HUES48 (cell line): ENCODE results near the gene MEF2D.

Experiments
- H3K27ac ChIP-seq: one replicate; pipeline ENCODE4 v1.7.0; 2013; ENCODE audit warnings: low read depth, low read length, inconsistent platforms
- H3K27me3 ChIP-seq: 2 replicates; pipeline ENCODE4 v1.6.1; 2013; ENCODE audit warnings: mild to moderate bottlenecking, low read length; ENCODE audit not compliant: control insufficient read depth, insufficient read depth
- H3K36me3 ChIP-seq: 2 replicates; pipeline ENCODE4 v1.6.1; 2013; ENCODE audit warnings: low read length; ENCODE audit not compliant: control insufficient read depth, insufficient read depth
- H3K4me1 ChIP-seq: 2 replicates; pipeline ENCODE4 v1.6.1; 2013; ENCODE audit warnings: mild to moderate bottlenecking, low read length; ENCODE audit not compliant: control insufficient read depth, insufficient read depth
- H3K4me3 ChIP-seq: 2 replicates; pipeline ENCODE4 v1.5.1; 2013; ENCODE audit warnings: mild to moderate bottlenecking, low read depth, low read length
- H3K9ac ChIP-seq: 2 replicates; pipeline ENCODE4 v1.6.1; 2013; ENCODE audit warnings: mild to moderate bottlenecking, low read depth, low read length, moderate library complexity
- H3K9me3 ChIP-seq: 2 replicates; pipeline ENCODE4 v1.6.1; 2013; ENCODE audit warnings: low read length; ENCODE audit not compliant: control insufficient read depth, insufficient read depth

Gene MEF2D

DNA sequence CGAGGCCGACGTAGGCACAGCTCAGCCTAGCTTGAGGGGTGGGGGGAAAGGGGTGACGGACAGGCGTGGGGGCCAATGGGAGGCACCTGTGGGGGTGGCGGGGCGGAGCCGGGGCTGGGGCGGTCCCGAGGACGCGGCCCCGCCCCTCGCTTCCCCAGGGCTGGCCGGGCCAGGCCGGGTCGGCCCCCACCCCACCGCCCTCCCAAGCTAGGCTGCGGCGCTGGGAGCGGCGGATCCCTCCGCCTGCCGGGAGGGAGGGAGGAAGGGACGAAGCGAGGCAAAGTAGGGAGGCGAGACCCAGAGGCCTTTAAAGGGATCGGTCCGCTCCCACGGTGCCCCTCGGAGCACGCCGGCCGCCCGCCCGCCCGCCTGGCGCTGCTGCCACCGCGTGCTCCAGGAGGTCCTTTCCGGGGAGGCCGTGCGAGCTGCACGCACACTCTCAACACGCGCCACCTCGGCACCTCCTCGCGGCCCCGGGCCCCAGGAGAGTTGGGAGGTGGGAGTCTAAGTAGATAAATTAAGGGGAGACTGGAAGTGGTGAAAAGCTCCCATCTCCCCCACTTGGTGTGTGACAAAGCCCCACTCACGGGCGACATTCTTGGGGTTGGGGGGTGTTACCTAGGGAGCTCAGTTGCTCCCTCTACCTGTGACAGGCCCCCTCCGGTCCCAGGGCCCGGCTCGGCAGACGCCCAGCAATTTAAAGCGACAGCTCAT is 375 bp upstream of the MEF2D start:
- peak overlapping the region; percentile 96 for H3K27ac ChIP-seq
- peak overlapping the region; percentile 78 for H3K9ac ChIP-seq
- H3K4me3 ChIP-seq, result peak overlapping the region; percentile 77
- H3K36me3 ChIP-seq, result no peaks in the 10 kb centered on the region
- H3K27me3 ChIP-seq, result peaks cover 4% of the 10 kb centered on the region; the same call in 1 of the 2 replicates
- H3K9me3 ChIP-seq, result no peaks in the 10 kb centered on the region
- H3K4me1 ChIP-seq, result peaks cover 55% of the 10 kb centered on the region

- Histone ChIP-seq H3K4me1 (peaks cover 57% of the 10 kb centered on the region), H3K9me3 (no peaks in the 10 kb centered on the region), H3K27me3 (peaks cover 4% of the 10 kb centered on the region; the same call in 1 of the 2 replicates), H3K27ac (peak overlapping the region; percentile 96), H3K9ac (peak overlapping the region; percentile 57; the same call in 1 of the 2 replicates), H3K4me3 (peak overlapping the region; percentile 77), H3K36me3 (no peaks in the 10 kb centered on the region)
Observed at GRCh38 chr1:156499842-156500542, 583 bp downstream of the MEF2D start.

DNA sequence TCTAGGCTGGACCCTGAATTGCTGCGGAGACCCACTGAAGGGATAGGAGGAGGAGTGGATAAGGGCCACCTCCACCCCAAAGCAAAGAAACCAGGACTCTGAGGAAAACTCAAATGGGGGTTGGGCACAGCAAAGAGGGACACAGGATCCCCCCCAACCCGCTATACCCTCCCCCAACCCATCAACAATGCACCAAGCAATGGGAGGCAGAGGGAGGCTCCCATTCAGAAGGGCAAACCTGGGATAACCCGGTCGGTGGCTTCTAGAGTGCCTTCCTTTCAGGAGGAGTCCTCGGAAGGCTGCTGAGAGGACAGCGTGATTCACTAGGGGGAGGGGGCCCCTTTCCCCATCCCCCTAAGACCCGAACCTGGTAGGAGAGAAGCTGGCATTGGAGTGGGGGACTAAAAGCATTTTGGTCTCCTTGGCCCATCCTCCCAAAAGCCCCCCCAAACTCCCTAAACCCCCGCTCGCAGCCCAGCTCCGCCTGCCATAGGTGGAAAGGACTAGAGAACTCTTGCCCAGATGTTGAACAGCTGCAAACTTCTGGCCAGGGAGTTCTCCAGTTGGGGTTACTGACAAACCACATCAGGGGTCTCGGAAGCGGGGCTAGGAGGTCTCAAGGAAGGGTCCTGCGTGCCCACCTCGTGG is 1.3 kb downstream of the MEF2D start:
- no peaks in the 10 kb centered on the region for H3K9me3 ChIP-seq
- no peak overlapping the region for H3K9ac ChIP-seq
- peaks cover 4% of the 10 kb centered on the region; the same call in 1 of the 2 replicates for H3K27me3 ChIP-seq
- H3K4me3 ChIP-seq, result peak overlapping the region; percentile 77
- H3K27ac ChIP-seq, result peak overlapping the region; percentile 81
- H3K36me3 ChIP-seq, result no peaks in the 10 kb centered on the region
- H3K4me1 ChIP-seq, result peaks cover 52% of the 10 kb centered on the region

DNA sequence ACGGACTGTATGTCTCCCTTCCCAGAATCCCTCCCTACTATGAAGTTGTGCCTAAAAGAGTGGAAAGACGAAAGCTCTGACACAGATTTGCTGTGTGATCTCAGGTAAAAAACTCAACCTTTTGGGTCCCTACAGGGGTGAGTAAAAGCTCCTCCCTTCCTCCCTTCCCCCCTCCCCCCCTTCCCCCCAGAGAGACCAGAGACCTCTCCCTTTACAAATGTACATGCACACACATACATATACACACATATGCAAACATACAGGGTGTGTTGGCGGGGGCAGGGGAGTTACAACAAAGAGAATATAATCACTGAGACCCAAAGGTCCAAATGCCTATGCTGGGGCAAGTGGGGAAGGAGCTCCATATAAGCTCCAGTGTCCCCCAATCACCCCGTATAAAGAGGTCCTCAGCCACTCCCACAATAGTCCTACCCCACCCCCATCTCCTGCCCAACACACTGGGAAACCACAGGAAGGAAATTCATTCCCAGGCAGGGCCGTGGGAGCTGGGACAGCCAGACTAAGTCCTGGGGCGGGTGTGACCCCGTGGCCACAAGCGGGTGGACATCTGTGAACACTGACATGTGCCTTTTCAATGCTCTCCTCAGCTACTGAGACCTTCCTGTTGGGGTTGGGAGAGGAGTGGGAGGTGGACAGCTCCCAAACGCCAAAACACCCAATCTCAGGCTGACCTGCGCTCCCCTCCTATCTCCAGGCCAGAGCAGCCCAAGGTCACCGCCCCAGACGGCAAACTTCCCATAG is 2.0 kb downstream of the MEF2D start:
- H3K4me1 ChIP-seq, result peaks cover 45% of the 10 kb centered on the region
- H3K9ac ChIP-seq, result no peak overlapping the region
- no peaks in the 10 kb centered on the region for H3K36me3 ChIP-seq
- no peaks in the 10 kb centered on the region for H3K9me3 ChIP-seq
- peak overlapping the region; percentile 81 for H3K27ac ChIP-seq
- peaks cover 4% of the 10 kb centered on the region; the same call in 1 of the 2 replicates for H3K27me3 ChIP-seq
- H3K4me3 ChIP-seq, result peak overlapping the region; percentile 77

GRCh38 chr1:156497743-156498431 is 2.7 kb downstream of the MEF2D start:
- Histone ChIP-seq H3K27ac (peak overlapping the region; percentile 19), H3K9me3 (no peaks in the 10 kb centered on the region), H3K36me3 (no peaks in the 10 kb centered on the region), H3K27me3 (peaks cover 4% of the 10 kb centered on the region; the same call in 1 of the 2 replicates), H3K9ac (no peak overlapping the region), H3K4me1 (peaks cover 40% of the 10 kb centered on the region), H3K4me3 (peak overlapping the region; percentile 42)

- Histone ChIP-seq H3K4me1 (peaks cover 38% of the 10 kb centered on the region), H3K27ac (no peak overlapping the region), H3K27me3 (peaks cover 2% of the 10 kb centered on the region; the same call in 1 of the 2 replicates), H3K36me3 (no peaks in the 10 kb centered on the region), H3K4me3 (no peak overlapping the region), H3K9ac (no peak overlapping the region), H3K9me3 (no peaks in the 10 kb centered on the region)
Observed at GRCh38 chr1:156497078-156497742, 3.4 kb downstream of the MEF2D start.

GRCh38 chr1:156496211-156496761 is 4.3 kb downstream of the MEF2D start:
- Histone ChIP-seq H3K9me3 (no peaks in the 10 kb centered on the region), H3K9ac (no peak overlapping the region), H3K4me1 (peaks cover 36% of the 10 kb centered on the region), H3K36me3 (no peaks in the 10 kb centered on the region), H3K4me3 (no peak overlapping the region), H3K27me3 (no peaks in the 10 kb centered on the region), H3K27ac (no peak overlapping the region)

- Histone ChIP-seq H3K27me3 (no peaks in the 10 kb centered on the region), H3K27ac (no peak overlapping the region), H3K4me1 (peaks cover 43% of the 10 kb centered on the region), H3K4me3 (no peak overlapping the region), H3K9me3 (no peaks in the 10 kb centered on the region), H3K36me3 (no peaks in the 10 kb centered on the region), H3K9ac (no peak overlapping the region)
Observed at GRCh38 chr1:156495401-156496140, 5.0 kb downstream of the MEF2D start.

DNA sequence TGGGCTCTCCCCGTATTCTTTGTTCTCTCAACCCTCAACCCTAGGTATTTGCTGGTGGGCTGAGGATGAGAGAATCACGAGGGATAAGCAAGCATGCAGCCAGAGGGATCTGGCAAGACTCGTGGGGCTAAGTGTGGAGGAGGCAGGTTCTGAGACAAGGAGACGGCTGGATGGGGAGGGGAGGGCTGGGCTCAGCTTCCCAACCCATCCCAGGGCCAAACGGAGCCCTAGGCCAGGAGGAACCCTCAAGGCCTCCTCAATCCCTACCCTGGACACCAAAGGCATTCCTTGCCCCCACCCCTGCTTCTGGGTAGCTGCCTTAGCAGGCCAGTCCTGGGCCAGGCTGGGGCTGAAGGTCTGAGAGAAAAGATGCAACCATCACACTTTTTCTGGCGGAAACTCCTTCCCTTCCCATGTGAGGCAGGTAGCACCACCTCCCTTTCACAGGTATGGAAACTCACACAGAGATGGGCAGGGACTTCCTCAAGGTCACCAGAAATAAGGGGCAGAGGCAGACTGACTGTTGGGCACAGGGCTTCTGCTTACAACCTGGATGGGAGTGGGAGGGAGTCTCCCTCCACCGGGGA is 6.2 kb downstream of the MEF2D start:
- Histone ChIP-seq H3K36me3 (no peaks in the 10 kb centered on the region), H3K27ac (no peak overlapping the region), H3K4me3 (no peak overlapping the region), H3K9ac (no peak overlapping the region), H3K9me3 (no peaks in the 10 kb centered on the region), H3K4me1 (peaks cover 53% of the 10 kb centered on the region), H3K27me3 (no peaks in the 10 kb centered on the region)
